Endothelial cell of umbilical vein (primary cell): ENCODE data around the gene FNDC3A. TPM values are rescaled to one million over a fixed set of nuclear protein-coding genes. Genes with fewer than 3 reads are reported as not detected.

ENCODE experiments used
- BruUV-seq: library from RNA; stranded (reverse); fragments of 400-500 nt; replicated peaks from 2 replicates; lab custom pipeline; 2021; lab: Mats Ljungman, UMichigan
- CTCF ChIA-PET: fragments of 300-600, 350-600 bp; sonication (Branson Sonifier 250); formaldehyde crosslinking; loops from one replicate; lab custom pipeline; 2021; ENCODE audit warnings: antibody characterized with exemption, inconsistent platforms; lab: Charles Lee
- POLR2A ChIA-PET: fragments of 300-600, 350-600 bp; sonication (Branson Sonifier 250); formaldehyde crosslinking; loops from one replicate; lab custom pipeline; 2021; ENCODE audit warnings: antibody characterized with exemption, inconsistent platforms; lab: Charles Lee
- DNase-seq: peaks from one replicate; pipeline ENCODE4 v3.0.0-alpha.2; 2011; ENCODE audit warnings: low read depth, low spot score
- FAIRE-seq: peaks from 2 replicates; lab custom pipeline; 2011; peaks lifted over from hg19 to GRCh38; lab: Jason Lieb, UNC
- H2AFZ ChIP-seq: 2 replicates; pipeline ENCODE4 v1.6.0; 2012; ENCODE audit warnings: low read depth, low read length, control low read depth, inconsistent platforms
- H3K27ac ChIP-seq: 2 replicates; pipeline ENCODE4 v1.5.1; 2011; ENCODE audit warnings: low read depth, mild to moderate bottlenecking, control low read depth, low read length, moderate library complexity; ENCODE audit not compliant: insufficient read depth
- H3K27me3 ChIP-seq, 2 experiments: 2 replicates each; pipeline versions ENCODE4 v1.6.0 to v1.6.1; 2011; ENCODE audit warnings: low read length in 2 of 2, mixed read lengths in 1 of 2; ENCODE audit not compliant: control insufficient read depth in 2 of 2, insufficient read depth in 2 of 2
- H3K36me3 ChIP-seq, 2 experiments: 2 replicates in 1 of 2; 3 replicates in 1 of 2; pipeline ENCODE4 v1.5.1; 2011; ENCODE audit warnings: low read length in 2 of 2, mild to moderate bottlenecking in 1 of 2, moderate library complexity in 1 of 2; ENCODE audit not compliant: control insufficient read depth in 2 of 2, insufficient read depth in 2 of 2; ENCODE audit errors: extremely low read depth in 1 of 2
- H3K4me1 ChIP-seq: 3 replicates; pipeline ENCODE4 v1.5.1; 2011; ENCODE audit warnings: mild to moderate bottlenecking, low read length; ENCODE audit not compliant: control insufficient read depth, insufficient read depth; ENCODE audit errors: extremely low read depth
- H3K4me2 ChIP-seq: 2 replicates; pipeline ENCODE4 v1.6.1; 2011; ENCODE audit warnings: low read length, control low read depth, mixed read lengths; ENCODE audit not compliant: insufficient read depth
- H3K4me3 ChIP-seq, 3 experiments: fragments of 200-600 bp in 1 of 3; sonication (generic), shearing (Covaris generic) in 1 of 3; replicated peaks in 1 of 3; 2 replicates each; pipeline ENCODE4 v1.5.1; 2011 to 2016; ENCODE audit warnings: control low read depth in 3 of 3, low read length in 3 of 3, mild to moderate bottlenecking in 2 of 3, inconsistent platforms in 1 of 3, low read depth in 1 of 3, moderate library complexity in 1 of 3; ENCODE audit not compliant: insufficient read depth in 1 of 3
- H3K79me2 ChIP-seq: 2 replicates; pipeline ENCODE4 v1.6.0; 2012; ENCODE audit warnings: low read length, inconsistent platforms; ENCODE audit not compliant: control insufficient read depth, insufficient read depth
- H3K9ac ChIP-seq: replicated peaks from 2 replicates; pipeline ENCODE3; 2011; ENCODE audit warnings: low read length, control low read depth; ENCODE audit not compliant: insufficient read depth; ENCODE audit errors: extremely low read depth
- H3K9me1 ChIP-seq: replicated peaks from 3 replicates; pipeline ENCODE4 v1.6.0; 2011; ENCODE audit warnings: mild to moderate bottlenecking, low read length; ENCODE audit not compliant: control insufficient read depth, insufficient read depth; ENCODE audit errors: extremely low read depth
- H3K9me3 ChIP-seq: replicated peaks from 2 replicates; pipeline ENCODE4 v1.5.1; 2012; ENCODE audit warnings: low read length, inconsistent platforms; ENCODE audit not compliant: control insufficient read depth, insufficient read depth
- H4K20me1 ChIP-seq: replicated peaks from 2 replicates; pipeline ENCODE3; 2011; ENCODE audit warnings: mild to moderate bottlenecking, low read length; ENCODE audit not compliant: control insufficient read depth, insufficient read depth; ENCODE audit errors: extremely low read depth
- CTCF ChIP-seq, 2 donors: IDR thresholded peaks; 1 replicate in 1 of 2; 2 replicates in 1 of 2; pipeline ENCODE4 v1.5.1; 2011; ENCODE audit warnings: low read length in 2 of 2, mild to moderate bottlenecking in 2 of 2, moderate library complexity in 2 of 2, control low read depth in 1 of 2, inconsistent platforms in 1 of 2, low read depth in 1 of 2; ENCODE audit not compliant: insufficient read depth in 1 of 2; ENCODE audit errors: extremely low read depth in 1 of 2
- EZH2 ChIP-seq: IDR thresholded peaks from 2 replicates; pipeline ENCODE4 v1.6.1; 2012; ENCODE audit warnings: borderline replicate concordance, low read depth, mild to moderate bottlenecking, moderate library complexity, low read length, inconsistent platforms; ENCODE audit not compliant: severe bottlenecking
- FOS ChIP-seq: IDR thresholded peaks from 2 replicates; pipeline ENCODE4 v1.6.1; 2011; ENCODE audit warnings: mild to moderate bottlenecking, low read length, moderate library complexity, borderline replicate concordance; ENCODE audit not compliant: insufficient read depth
- GATA2 ChIP-seq: IDR thresholded peaks from 2 replicates; pipeline ENCODE4 v1.7.0; 2011; ENCODE audit warnings: low read depth, mild to moderate bottlenecking, moderate library complexity, mixed read lengths, low read length; ENCODE audit not compliant: insufficient read length, insufficient read depth
- JUN ChIP-seq: IDR thresholded peaks from 2 replicates; pipeline ENCODE4 v1.6.1; 2011; ENCODE audit warnings: borderline replicate concordance, low read depth; ENCODE audit not compliant: insufficient read length, insufficient read depth
- MAX ChIP-seq: IDR thresholded peaks from 2 replicates; pipeline ENCODE4 v1.6.1; 2011; ENCODE audit not compliant: insufficient read depth, insufficient read length
- MYC ChIP-seq: IDR thresholded peaks from one replicate; pipeline ENCODE4 v1.6.1; 2011; ENCODE audit warnings: mild to moderate bottlenecking, low read depth, low read length
- POLR2A ChIP-seq: IDR thresholded peaks from 2 replicates; pipeline ENCODE4 v1.6.1; 2012; ENCODE audit warnings: low read depth, mild to moderate bottlenecking, control low read depth, low read length
- POLR2AphosphoS5 ChIP-seq: IDR thresholded peaks from 2 replicates; pipeline ENCODE4 v1.6.1; 2012; ENCODE audit warnings: low read depth, mild to moderate bottlenecking, control low read depth, low read length, moderate library complexity; ENCODE audit not compliant: insufficient read depth
- dilution Hi-C: fragments of 300-500 bp; cut with MboI; formaldehyde crosslinking; loops from one replicate; pipeline ENCODE4 v1.15.0; 2019; ENCODE audit warnings: low sequenced_read_pairs; ENCODE audit not compliant: extremely low pct_ligation_motif_present
- intact Hi-C: fragments of 100-400 bp; cut with micrococcal nuclease; formaldehyde crosslinking; loops from one replicate; pipeline ENCODE4 v1.10.0; 2022
- polyA plus RNA-seq, 4 experiments: library from polyadenylated mRNA; depleted of rRNA in 3 of 4; stranded (reverse) in 3 of 4; unstranded in 1 of 4; fragments of >200 nt; gene quantifications; 2 replicates each; pipeline versions ENCODE4 v1.2.1 to v1.2.3, GENCODE V29; 2011 to 2012; ENCODE audit warnings: missing spikeins in 1 of 4
- total RNA-seq: library from RNA; stranded (reverse); gene quantifications from 2 replicates; pipeline ENCODE4 v1.2.3, GENCODE V29; 2021

FNDC3A gene
- total and polyA plus RNA-seq, 2 donors (not counting 3 experiments of a cell fraction or from before 2014, with no cell fraction given), result 26.3 to 50.8 TPM

- no peak overlapping the region for H2AFZ ChIP-seq
- H3K4me3 ChIP-seq, result no peak overlapping the region
- H4K20me1 ChIP-seq, result no peaks in the 10 kb centered on the region
- no TSS peak for BruUV-seq
- intact Hi-C loops, result no loop called here
- H3K36me3 ChIP-seq, result no peaks in the 10 kb centered on the region
- H3K27ac ChIP-seq, result no peak overlapping the region
- no peaks in the 10 kb centered on the region for H3K9me3 ChIP-seq
- no peaks in the 10 kb centered on the region for H3K27me3 ChIP-seq
- TF ChIP-seq POLR2AphosphoS5 (no peak), MAX (no peak), FOS (no peak), MYC (no peak), POLR2A (no peak), JUN (no peak), CTCF (IDR thresholded peaks at IDR 0.05; ENCODE audit: extremely low read depth in 1 of 2, insufficient read depth in 1 of 2, low read depth in 1 of 2, low read length in 2 of 2) (no peak), GATA2 (no peak), EZH2 (no peak)
- CTCF ChIA-PET, result interaction anchor here (1.4 to 2.4 kb wide), 3 partner anchors 12 to 14 kb away, joined by 3 to 6 read pairs (median 5); no protein-coding TSS in a partner anchor
- no peaks in the 10 kb centered on the region for H3K79me2 ChIP-seq
- no peaks in the 10 kb centered on the region for H3K9me1 ChIP-seq
- FAIRE-seq (no peak), DNase-seq (no peak)
- POLR2A ChIA-PET, result no interaction called here
- no peak overlapping the region for H3K9ac ChIP-seq
- dilution Hi-C loops, result no loop called here
- H3K4me2 ChIP-seq, result no peak overlapping the region
- no peaks in the 10 kb centered on the region for H3K4me1 ChIP-seq
Measured at GRCh38 chr13:49020940-49021553, 45.3 kb downstream of the FNDC3A start.
